ENCODE data around the gene CPED1.
"Not testable (repeated sequence)": the region's sequence is repeated elsewhere in the genome, so short reads cannot be mapped to it uniquely, and the experiment has no call there.

Gene CPED1

DNA sequence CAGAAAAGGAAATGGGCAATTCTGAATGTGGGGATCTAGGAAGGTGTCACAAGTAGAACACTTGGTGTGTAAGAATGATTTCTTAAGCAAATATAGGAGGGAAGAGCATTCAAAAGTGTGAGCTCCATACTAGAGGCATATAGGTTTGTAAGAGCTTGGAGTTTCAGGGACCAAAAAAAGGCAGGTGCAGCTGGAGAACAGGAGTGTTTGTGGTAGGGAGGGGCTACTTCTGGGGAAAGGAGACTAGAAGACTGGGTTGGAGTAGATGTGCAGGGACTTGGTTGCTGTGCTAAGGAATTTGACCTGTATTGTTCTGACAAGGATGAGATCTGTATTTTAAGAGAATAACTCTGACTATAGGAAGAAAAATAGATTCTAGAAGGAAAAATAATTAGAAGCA is 46.4 kb downstream of the CPED1 start:
- POLR2A ChIA-PET = no interaction called here
- TF ChIP-seq, protein P1, sequence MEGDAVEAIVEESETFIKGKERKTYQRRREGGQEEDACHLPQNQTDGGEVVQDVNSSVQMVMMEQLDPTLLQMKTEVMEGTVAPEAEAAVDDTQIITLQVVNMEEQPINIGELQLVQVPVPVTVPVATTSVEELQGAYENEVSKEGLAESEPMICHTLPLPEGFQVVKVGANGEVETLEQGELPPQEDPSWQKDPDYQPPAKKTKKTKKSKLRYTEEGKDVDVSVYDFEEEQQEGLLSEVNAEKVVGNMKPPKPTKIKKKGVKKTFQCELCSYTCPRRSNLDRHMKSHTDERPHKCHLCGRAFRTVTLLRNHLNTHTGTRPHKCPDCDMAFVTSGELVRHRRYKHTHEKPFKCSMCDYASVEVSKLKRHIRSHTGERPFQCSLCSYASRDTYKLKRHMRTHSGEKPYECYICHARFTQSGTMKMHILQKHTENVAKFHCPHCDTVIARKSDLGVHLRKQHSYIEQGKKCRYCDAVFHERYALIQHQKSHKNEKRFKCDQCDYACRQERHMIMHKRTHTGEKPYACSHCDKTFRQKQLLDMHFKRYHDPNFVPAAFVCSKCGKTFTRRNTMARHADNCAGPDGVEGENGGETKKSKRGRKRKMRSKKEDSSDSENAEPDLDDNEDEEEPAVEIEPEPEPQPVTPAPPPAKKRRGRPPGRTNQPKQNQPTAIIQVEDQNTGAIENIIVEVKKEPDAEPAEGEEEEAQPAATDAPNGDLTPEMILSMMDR (IDR thresholded peaks at IDR 0.05; ENCODE audit: insufficient read depth, low read length, missing control alignments) = no peak
- DNase-seq (ENCODE audit: low read depth, low spot score) = no peak
- H3K4me3 ChIP-seq (ENCODE audit: low read depth, low read length) = no peak overlapping the region
- CTCF ChIA-PET = interaction anchor here (1.1 to 1.9 kb wide), 3 partner anchors 13 to 48 kb away, joined by 3 to 6 read pairs (median 4); no protein-coding TSS in a partner anchor

DNA sequence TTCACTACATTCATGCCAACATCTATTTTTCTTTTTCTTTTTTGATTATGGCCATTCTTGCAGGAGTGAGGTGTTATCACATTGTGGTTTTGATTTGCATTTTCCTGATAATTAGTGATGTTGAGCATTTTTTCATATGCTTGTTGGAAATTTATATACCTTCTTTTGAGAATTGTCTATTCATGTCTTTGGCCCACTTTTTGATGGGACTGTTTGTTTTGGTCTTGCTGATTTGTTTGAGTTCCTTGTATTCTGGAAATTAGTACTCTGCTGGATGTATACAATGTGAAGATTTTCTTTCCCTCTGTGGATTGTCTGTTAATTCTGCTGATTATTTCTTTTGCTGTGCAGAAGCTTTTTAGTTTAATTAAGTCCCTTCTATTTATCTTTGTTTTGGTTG is 48.3 kb downstream of the CPED1 start:
- H3K4me3 ChIP-seq (ENCODE audit: low read depth, low read length); POLR2A ChIA-PET; DNase-seq (ENCODE audit: low read depth, low spot score); CTCF ChIA-PET: not testable (repeated sequence)

DNA sequence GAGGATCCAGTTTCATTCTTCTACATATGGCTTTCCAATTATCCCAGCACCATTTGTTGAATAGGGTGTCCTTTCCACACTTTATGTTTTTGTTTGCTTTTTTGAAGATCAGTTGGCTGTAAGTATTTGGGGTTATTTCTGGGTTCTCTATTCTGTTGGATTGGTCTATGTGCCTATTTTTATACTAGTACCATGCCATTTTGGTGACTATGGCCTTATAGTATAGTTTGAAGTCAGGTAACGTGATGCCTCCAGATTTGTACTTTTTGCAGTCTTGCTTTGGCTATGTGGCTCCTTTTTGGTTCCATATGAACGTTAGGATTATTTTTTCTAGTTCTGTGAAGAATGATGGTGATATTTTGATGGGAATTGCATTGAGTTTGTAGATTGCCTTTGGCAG is 48.8 kb downstream of the CPED1 start:
- POLR2A ChIA-PET; H3K4me3 ChIP-seq (ENCODE audit: low read depth, low read length); DNase-seq (ENCODE audit: low read depth, low spot score); CTCF ChIA-PET: not testable (repeated sequence)

DNA sequence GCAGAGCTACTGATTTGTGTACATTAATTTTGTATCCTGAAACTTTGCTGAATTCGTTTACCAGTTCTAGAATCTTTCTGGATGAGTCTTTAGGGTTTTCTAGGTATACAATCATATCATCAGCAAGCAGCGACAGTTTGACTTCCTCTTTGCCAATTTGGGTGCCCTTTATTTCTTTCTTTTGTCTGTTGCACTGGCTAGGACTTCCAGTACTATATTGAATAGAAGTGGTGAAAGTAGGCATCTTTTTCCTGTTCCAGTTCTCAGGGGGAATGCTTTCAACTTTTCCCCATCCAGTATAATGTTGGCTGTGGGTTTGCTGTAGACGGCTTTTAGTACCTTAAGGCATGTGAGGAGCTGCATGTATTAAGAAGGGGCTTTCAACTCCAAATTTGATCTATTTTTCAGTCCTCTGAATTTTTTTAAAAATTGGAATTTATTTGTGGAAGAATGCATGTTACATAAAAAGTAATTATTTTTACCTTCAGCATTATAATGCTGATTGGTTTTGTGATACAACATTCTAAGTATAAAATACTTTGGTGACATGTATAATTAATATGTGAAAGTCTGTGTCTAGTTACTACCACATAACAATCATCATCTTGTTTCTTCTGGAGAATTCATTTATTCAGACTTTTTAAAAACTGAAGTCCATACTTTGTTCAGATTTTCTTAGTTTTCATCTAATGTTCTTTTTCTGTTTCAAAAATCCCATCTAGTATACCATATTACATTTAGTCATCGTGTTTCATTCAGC is 49.6 kb downstream of the CPED1 start:
- TF ChIP-seq, protein P1 (IDR thresholded peaks at IDR 0.05; ENCODE audit: insufficient read depth, low read length, missing control alignments) = no peak
- POLR2A ChIA-PET = no interaction called here
- no peak overlapping the region for H3K4me3 ChIP-seq (ENCODE audit: low read depth, low read length)
- CTCF ChIA-PET = interaction anchor here (1.1 to 1.4 kb wide), 2 partner anchors 10 to 14 kb away, joined by 3 to 6 read pairs; no protein-coding TSS in a partner anchor
- DNase-seq (ENCODE audit: low read depth, low spot score) = no peak

DNA sequence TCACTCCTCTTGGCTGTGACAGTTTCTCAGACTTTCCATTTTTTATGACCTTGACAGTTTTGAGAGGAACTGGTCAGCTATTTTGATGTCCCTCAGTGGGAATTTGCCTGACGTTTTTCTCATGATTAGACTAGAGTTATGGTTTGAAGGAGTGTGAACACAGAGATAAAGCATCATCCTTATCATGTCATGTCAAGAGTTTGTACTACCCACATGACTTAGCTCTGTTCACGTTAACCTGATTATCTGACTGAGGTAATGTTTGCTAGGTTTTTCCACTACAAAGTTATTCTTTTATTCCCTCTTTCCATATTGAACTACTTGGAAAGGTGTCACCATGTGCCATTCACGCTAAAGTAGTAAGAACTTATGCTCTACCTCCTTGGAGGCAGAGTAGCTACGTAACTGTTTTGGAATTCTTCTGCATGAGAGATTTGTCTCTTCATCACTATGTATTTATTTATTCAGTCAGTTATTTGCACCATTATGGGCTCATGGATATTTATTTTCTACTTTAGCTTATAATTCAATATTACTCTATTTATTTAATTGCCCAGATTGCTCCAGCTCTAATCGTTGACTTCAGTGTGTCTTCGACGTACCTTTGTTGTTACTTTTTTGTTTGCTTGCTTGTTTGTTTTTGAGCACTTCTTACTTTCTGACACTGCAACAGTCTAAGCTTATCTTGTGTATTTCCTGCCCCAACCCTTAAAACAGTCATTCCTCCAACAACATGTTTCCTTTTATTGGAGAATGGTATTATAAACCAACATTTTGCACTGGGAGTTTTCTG is 50.4 kb downstream of the CPED1 start:
- POLR2A ChIA-PET = interaction anchor here (0.6 kb wide), 1 partner anchor 40 kb away, joined by 3 read pairs; no protein-coding TSS in a partner anchor
- CTCF ChIA-PET = interaction anchor here (1.1 to 1.4 kb wide), 3 partner anchors 11 to 247 kb away, joined by 3 to 6 read pairs (median 3); no protein-coding TSS in a partner anchor
- H3K4me3 ChIP-seq (ENCODE audit: low read depth, low read length) = no peak overlapping the region
- TF ChIP-seq, protein P1 (IDR thresholded peaks at IDR 0.05; ENCODE audit: insufficient read depth, low read length, missing control alignments) = no peak
- no peak for DNase-seq (ENCODE audit: low read depth, low spot score)

DNA sequence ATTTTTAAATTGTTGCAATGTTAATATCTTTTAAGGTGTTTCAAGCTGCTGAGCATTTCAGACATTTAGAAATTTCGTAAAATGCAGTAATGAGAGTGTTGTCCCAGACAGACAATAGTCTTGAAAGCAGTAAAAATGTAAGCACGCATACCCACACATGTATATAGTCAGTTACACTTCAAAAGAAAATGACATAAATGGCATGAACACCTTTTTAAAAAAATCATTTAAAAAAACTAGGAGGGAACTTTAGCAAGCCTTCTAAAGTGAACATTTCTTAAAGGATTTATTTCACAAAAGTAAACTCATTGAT is 51.0 kb downstream of the CPED1 start:
- DNase-seq (ENCODE audit: low read depth, low spot score) = no peak

DNA sequence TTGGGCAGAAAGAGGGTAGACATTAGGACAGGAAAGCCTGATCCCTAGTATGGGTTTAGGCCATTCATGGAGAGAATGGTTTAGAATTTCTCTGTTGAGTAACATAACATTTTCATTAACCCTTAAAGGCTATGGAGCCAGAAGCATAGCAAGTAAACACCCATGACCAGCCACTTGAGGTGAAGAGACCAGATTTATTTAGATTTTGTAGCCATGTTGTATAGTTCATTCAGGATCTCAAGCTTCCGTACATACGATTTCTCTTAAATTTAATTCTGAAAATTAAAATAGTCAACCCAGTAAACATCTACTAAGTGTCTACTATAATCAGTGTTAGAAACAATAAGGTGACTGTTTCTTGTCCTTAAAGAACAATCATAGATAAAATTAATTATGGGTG is 51.5 kb downstream of the CPED1 start:
- ChIA-PET CTCF (interaction anchor here (0.7 to 1.1 kb wide), 3 partner anchors 9 to 54 kb away, joined by 3 read pairs; no protein-coding TSS in a partner anchor), POLR2A (no interaction called here)
- TF ChIP-seq, protein P1 (IDR thresholded peaks at IDR 0.05; ENCODE audit: insufficient read depth, low read length, missing control alignments) = no peak
- H3K4me3 ChIP-seq (ENCODE audit: low read depth, low read length) = no peak overlapping the region
- DNase-seq (ENCODE audit: low read depth, low spot score) = no peak

More for the DNA sequence above, 51.0 kb downstream of the CPED1 start:
- POLR2A ChIA-PET = interaction anchor here (0.6 kb wide), 1 partner anchor 40 kb away, joined by 3 read pairs; no protein-coding TSS in a partner anchor
- CTCF ChIA-PET = interaction anchor here (1.1 to 1.4 kb wide), 3 partner anchors 10 to 248 kb away, joined by 3 to 6 read pairs (median 3); no protein-coding TSS in a partner anchor
- no peak overlapping the region for H3K4me3 ChIP-seq (ENCODE audit: low read depth, low read length)
- TF ChIP-seq, protein P1 (IDR thresholded peaks at IDR 0.05; ENCODE audit: insufficient read depth, low read length, missing control alignments) = no peak

Data from AG04449 (cell line).